GM21423 (cell line): ENCODE data around the gene CFAP46.

Source experiments
- ATAC-seq: cut with Tn5 transposase; IDR thresholded peaks from one replicate; pipeline ENCODE4 v1.9.1; 2021; ENCODE audit warnings: mild to moderate bottlenecking, moderate library complexity; ENCODE audit not compliant: unreplicated experiment

The CFAP46 gene

GRCh38 chr10:132916421-132916841, 25.9 kb downstream of the CFAP46 start:
- no peak for ATAC-seq

DNA sequence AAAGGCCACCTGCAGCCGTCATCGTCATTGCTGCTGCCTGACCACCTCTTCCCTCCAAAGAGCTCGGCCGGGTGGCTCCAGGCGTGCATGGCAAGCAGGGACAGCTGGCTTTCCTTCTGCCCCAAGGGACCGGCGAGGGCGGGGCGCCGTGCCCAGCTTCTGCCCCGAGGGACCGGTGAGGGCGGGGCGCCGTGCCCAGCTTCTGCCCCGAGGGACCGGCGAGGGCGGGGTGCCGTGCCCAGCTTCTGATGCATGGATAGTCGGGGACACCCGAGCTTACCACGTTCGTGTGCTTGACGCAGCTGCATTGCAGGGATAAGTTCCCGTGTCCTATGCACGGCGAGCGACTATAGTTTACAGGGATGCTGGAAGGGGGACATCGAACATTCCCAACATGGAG, 27.0 kb downstream of the CFAP46 start:
- no peak for ATAC-seq

- ATAC-seq: no peak
These were observed 27.6 kb downstream of the CFAP46 start for GRCh38 chr10:132914732-132915131.

DNA sequence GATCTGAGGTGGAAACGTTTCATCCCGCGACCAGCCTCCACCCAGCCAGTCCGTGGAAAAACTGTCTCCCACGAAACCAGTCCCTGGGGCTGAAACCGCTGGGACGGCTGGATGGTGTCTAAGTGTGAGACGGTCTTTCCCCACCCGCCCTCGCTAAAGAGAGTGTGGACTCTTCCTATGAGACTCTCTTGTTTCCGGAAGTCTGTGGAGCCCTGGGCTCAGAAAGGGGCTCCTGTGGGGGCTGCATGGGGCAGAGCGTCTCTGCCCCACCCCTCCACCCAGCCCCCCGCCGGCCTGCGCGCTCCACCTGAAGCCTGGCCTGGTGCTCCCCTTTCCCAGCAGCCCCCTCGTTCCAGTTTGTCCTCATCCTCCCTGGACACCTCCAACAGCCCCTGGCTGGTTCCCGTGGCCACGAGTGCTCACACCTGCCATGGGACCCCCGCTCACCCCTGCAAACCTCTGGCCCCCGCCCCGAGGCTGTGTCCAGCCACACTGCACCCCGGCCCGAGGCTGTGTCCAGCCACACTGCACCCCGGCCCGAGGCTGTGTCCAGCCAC, 28.7 kb downstream of the CFAP46 start:
- no peak for ATAC-seq

- no peak for ATAC-seq
These were observed 29.4 kb downstream of the CFAP46 start for GRCh38 chr10:132912713-132913558.

DNA sequence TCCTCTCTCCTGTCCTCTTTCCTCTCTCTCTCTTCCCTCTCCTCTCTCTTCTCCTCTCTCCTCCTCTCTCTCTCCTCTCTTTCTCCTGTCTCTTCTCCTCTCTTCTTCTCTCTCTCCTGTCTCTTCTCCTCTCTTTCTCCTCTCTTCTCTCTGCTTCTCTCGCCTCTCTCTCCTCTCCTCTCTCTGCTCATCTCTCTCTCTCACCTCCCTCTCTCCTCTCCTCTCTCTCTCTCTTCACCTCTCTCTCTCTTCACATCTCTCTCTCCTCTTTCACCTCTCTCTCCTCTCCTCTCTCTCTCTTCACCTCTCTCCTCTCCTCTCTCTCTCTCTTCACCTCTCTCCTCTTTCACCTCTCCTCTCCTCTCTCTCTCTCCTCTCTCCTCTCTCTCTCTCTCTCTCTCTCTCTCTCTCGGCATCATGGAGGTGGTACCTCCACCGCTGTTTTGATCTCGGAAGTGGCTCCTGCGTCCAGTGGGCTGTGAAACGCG, 30.1 kb downstream of the CFAP46 start:
- ATAC-seq: no peak

DNA sequence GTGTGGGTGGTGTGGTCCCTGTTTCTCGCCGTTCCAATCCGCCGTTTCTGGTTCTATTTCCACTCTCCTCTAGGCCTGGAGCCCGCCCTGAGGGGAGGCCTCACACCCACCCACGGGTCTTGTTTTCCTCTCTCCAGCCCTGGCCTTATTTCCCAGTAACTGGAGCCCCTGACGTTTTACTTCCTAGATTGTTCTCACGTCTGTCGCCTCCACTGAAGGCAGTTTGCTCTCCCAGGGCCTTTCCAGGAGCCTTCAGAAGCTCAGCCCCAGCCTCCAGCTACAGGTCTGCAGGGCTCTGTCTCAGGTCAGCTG, 30.6 kb downstream of the CFAP46 start:
- no peak for ATAC-seq

- no peak for ATAC-seq
These were observed 31.2 kb downstream of the CFAP46 start for GRCh38 chr10:132910901-132911785.

- ATAC-seq: no peak
These were observed 32.0 kb downstream of the CFAP46 start for GRCh38 chr10:132910186-132910880.

DNA sequence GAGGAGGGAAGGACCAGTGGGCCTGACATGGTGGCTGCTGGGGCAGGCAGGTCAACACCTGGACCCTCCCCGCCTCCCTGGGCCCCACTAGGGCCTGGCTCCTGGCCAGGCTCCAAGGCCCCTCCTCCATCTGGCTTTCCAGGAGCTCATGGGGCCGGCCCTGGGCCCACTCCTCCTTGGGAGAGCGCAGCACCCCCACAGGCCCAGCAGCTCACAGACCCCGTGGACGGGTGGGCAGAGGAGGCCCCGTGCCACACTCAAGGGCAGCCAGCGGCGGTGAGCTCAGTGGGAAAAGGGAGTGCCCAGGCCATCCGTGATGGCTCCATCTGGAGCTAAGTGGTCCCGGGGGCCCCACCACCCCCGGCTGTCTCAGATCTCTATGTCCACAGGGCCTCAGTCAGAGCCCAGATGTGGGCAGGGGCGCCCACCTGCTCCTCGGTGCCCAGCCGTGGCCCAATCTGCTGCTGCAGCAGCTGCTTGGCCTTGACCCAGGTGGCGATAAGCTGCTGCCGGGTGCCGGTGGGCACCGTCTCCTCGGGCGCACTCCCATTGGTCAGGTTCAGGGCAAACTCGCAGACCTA, 32.8 kb downstream of the CFAP46 start:
- ATAC-seq: no peak

DNA sequence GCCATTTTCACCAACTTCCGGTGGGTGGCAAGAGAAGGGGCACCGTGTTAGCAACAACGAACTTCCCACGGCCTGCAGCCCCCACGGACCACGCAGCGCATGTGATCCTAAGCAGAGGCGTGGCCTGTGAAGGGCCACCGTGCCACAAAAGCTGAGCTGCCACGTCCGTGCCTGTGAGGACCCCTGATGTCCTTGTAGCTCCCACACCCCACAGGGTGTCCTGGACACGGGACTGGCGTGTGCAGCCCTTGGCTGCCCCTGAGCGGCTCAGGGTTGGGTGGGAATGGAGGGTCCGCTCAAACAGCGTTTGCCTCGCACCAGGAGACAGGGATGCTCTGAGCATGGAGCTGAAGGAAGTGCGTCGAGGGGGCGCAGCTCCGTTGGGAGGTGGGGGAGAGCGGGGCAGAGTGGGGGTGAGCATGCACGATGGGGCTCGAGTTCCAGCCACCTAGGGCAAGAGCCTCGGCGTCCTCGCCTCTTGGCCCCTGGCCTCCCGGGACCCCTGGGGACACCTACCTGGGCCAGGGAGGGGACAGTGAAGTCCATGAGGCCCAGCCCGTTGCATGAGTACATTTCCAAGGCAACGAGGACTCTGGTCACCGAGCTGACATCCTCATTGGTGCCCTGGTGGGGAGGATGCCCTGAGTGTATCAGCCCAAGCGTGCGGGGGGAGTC, 33.6 kb downstream of the CFAP46 start:
- no peak for ATAC-seq

DNA sequence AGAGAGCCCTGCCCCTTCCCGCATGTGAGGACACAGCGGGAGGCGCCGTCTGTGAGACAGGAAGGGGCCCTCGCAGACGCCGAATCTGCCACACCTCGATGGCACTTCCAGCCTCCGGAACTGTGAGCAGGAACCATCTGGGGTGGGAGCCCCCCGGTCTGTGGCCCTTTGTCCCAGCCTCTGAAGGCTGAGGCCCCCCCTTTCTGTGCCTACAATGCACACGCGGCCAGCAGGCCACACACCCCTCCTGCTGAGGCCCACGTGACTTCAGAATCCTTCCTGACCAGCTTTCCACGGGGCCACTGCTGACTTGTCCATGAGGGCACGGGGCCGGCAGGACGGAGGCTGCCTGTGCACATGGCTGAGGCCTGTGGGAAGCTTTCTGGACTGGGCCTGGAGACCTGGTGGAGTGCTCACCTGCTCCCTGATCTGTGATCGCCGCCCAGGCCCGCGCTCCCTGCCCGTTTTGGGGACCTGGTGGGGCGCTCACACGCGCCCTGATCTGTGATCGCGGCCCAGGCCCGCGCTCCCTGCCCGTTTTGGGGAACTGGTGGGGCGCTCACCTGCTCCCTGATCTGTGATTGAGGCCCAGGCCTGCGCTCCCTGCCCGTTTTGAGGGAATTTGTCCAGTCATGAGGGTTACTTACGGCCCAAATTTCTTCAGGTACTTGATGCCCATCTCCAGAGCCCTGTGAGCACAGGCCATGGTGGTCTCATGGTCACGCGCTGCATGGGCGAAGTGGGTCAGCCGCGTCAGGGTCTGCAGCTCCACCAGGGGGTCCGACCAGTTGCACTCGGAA, 34.3 kb downstream of the CFAP46 start:
- ATAC-seq: no peak

DNA sequence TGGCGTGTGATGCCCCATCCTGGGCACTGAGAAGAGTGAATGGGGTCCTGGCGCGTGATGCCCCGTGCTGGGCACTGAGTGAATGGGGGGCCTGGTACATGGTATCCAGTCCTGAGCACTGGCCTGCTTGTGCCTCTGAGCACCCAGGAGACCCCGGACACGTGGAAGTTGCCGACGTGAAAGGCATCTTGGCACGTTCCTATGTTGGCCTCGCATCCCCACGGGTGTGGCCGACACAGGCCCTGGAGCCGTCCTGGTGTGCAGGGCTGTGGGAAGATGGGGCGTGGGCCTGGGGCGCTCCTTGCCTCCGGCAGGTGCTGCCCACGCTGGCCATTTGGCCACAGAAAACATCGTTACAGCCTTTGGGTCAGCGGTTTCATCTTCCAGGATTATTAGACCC, 35.5 kb downstream of the CFAP46 start:
- ATAC-seq: no peak

DNA sequence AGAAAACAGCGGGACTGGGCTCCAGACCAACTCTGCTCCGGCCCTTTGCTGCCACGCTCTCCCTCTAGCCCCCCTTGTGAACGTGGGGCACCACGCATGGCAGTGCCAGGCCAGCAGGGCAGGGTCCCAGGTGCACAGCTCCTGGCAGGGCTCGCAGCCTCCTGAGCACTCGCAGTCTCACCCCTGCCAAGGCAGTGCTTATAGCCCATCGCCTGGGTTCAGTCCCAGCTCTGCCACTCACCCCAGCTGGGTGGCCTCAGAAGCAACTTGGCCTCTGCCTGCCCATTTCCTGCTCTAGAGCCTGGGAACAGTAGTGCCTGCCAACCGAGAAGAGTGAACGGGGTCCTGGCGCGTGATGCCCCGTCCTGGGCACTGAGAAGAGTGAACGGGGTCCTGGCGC, 36.3 kb downstream of the CFAP46 start:
- ATAC-seq: no peak

DNA sequence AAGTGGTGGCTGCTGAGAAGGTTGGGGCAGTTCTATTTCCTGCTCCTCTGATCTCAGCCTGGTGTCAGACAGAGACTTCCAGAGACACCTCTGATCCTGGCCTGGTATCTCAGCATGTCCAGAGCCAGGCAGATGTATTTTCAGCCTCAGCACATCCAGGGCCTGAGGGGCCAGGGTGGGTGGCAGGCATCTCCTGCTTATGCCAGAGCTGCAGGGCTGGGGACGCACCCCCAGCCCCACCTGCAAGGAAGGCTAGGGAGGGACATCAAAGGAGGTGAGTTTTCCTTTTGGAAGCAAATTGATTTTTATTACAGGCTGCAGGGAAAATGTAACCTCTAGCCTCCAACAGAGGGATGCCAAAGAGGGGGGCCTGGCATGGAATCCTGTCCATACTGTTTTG, 36.7 kb downstream of the CFAP46 start:
- no peak for ATAC-seq

- ATAC-seq: no peak
These were observed 37.3 kb downstream of the CFAP46 start for GRCh38 chr10:132904814-132905649.

GRCh38 chr10:132904181-132904813, 38.1 kb downstream of the CFAP46 start:
- ATAC-seq: no peak
